ENCODE measurements around the gene EPC2. TPM values are rescaled to one million over a fixed set of nuclear protein-coding genes. Genes with fewer than 3 reads are reported as not detected.

EPC2 gene
- total and polyA plus RNA-seq, 2 experiments from 2014 or later, result 2.4 to 14.0 TPM

DNA sequence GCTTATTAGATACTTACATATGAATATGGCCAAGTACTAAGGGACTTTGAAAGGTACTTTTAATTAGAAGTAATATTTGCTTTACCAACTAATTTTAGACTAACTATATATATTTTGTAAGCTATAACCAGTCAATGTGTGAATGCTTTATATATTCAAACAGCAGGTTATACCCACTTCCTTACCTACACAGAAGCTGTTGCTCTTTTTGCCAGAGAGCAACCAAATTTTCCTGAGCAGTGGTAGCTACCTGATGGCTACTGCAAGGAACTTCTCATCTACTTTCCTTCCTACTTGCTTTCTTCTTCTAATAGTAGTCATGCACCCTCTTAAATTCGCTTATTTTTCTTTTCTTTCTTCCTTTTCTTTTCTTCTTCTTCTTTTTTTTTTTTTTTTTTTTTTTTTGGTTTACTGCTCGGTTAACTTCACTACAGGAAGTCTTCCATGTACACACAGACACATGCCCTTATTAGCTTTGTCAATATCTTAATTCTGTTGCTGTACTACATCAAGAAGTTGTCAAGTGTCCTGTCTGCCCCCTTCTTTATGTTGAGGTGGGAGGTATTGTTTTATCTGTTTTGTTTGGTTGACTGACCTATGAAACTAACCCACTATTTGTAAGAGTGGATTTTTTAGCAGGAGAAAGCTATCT is 95.0 kb downstream of the EPC2 start:
- no peaks in the 10 kb centered on the region for H3K36me3 ChIP-seq
- no peak for DNase-seq (ENCODE audit: low read depth in 1 of 2, low spot score in 1 of 2)

DNA sequence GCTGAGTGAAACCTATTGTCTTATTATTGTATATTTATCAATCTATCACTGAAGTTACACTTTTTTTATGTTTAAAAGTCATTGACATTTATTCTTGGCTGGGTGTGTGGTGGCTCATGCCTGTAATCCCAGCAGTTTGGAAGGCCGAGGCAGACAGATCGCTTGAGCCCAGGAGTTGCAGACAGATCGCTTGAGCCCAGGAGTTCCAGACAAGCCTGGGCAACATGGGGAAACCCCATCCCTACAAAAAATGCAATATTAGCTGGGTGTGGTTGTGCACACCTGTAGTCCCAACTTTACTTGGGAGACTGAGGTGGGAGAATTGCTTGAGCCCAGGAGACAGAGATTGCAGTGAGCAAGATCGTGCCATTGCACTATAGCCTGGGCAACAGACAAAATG is 97.8 kb downstream of the EPC2 start:
- H3K27me3 ChIP-seq, result no peaks in the 10 kb centered on the region
- TF ChIP-seq, protein P1, sequence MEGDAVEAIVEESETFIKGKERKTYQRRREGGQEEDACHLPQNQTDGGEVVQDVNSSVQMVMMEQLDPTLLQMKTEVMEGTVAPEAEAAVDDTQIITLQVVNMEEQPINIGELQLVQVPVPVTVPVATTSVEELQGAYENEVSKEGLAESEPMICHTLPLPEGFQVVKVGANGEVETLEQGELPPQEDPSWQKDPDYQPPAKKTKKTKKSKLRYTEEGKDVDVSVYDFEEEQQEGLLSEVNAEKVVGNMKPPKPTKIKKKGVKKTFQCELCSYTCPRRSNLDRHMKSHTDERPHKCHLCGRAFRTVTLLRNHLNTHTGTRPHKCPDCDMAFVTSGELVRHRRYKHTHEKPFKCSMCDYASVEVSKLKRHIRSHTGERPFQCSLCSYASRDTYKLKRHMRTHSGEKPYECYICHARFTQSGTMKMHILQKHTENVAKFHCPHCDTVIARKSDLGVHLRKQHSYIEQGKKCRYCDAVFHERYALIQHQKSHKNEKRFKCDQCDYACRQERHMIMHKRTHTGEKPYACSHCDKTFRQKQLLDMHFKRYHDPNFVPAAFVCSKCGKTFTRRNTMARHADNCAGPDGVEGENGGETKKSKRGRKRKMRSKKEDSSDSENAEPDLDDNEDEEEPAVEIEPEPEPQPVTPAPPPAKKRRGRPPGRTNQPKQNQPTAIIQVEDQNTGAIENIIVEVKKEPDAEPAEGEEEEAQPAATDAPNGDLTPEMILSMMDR (IDR thresholded peaks at IDR 0.05; ENCODE audit: low read depth, low read length), result no peak
- no peaks in the 10 kb centered on the region for H3K4me1 ChIP-seq (ENCODE audit: low read depth)
- no peaks in the 10 kb centered on the region for H3K9me3 ChIP-seq (ENCODE audit: low read depth)
- H3K4me3 ChIP-seq, result no peak overlapping the region
- no peak overlapping the region for H3K27ac ChIP-seq
- DNase-seq (ENCODE audit: low read depth in 1 of 2, low spot score in 1 of 2), result no peak
- no peaks in the 10 kb centered on the region for H3K36me3 ChIP-seq

More for the DNA sequence above, 95.0 kb downstream of the EPC2 start:
- H3K4me3 ChIP-seq, result no peak overlapping the region
- H3K27me3 ChIP-seq, result no peaks in the 10 kb centered on the region
- no peak overlapping the region for H3K27ac ChIP-seq
- no peaks in the 10 kb centered on the region for H3K9me3 ChIP-seq (ENCODE audit: low read depth)
- TF ChIP-seq, protein P1 (IDR thresholded peaks at IDR 0.05; ENCODE audit: low read depth, low read length), result no peak
- H3K4me1 ChIP-seq (ENCODE audit: low read depth), result no peaks in the 10 kb centered on the region

DNA sequence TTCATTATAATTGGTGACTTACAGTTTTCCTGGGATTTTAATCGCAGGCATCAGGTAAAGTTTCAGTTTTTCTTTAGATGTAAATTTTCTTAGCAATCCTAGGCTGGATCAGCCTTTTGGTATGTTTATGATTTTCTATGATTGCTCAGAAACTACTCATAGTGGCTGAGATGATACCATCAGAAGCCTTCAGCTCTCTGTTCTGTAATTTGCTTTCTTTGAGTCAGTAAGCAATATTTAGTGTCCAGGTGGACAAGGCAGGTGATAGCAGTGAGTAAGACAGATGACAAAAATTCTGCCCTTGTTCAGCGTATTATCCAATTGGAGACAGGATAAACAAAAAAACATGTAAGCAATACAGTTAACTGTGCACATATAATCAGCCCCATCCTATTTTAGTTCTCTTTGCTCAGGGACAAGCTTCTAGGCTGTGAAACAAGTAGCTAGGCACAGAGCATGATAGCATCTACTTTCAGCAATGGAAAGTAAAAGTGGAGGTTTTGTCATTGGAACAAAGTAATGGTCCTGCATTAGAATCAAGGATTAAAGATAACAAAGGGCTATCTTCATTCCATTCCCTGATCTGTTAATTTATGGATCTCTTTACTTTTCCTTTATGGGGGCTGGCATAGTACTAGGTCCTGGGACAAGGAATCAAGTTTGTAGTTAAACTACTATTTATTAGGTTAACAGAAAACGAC is 100.8 kb downstream of the EPC2 start:
- Histone ChIP-seq H3K36me3 (no peaks in the 10 kb centered on the region), H3K27me3 (no peaks in the 10 kb centered on the region), H3K9me3 (ENCODE audit: low read depth) (no peaks in the 10 kb centered on the region), H3K27ac (no peak overlapping the region), H3K4me3 (no peak overlapping the region), H3K4me1 (ENCODE audit: low read depth) (no peaks in the 10 kb centered on the region)
- no peak for DNase-seq (ENCODE audit: low read depth in 1 of 2, low spot score in 1 of 2)
- TF ChIP-seq, protein P1 (IDR thresholded peaks at IDR 0.05; ENCODE audit: low read depth, low read length), result no peak

DNA sequence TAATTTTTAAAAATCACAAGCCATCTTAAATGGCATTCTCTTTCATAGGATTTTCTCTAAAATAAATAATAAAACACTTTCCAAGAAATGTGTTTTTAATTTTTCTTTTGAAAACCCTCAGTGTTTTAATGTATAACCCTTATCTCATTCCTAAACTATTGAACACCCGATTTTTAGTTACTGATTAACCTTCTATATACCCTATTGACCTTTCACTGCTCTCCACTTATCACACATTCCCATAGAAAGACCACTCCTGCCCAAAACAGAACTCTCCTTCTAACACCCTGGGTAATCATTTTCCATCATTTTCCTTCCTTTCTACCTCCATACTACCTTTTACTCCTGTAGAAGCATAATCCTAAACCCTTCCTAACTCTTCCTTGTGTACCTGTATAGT is 102.4 kb downstream of the EPC2 start:
- TF ChIP-seq, protein P1 (IDR thresholded peaks at IDR 0.05; ENCODE audit: low read depth, low read length), result no peak
- H3K27me3 ChIP-seq, result no peaks in the 10 kb centered on the region
- no peak overlapping the region for H3K27ac ChIP-seq
- H3K4me3 ChIP-seq, result no peak overlapping the region
- no peaks in the 10 kb centered on the region for H3K36me3 ChIP-seq
- DNase-seq (ENCODE audit: low read depth in 1 of 2, low spot score in 1 of 2), result no peak
- no peaks in the 10 kb centered on the region for H3K9me3 ChIP-seq (ENCODE audit: low read depth)
- no peaks in the 10 kb centered on the region for H3K4me1 ChIP-seq (ENCODE audit: low read depth)

DNA sequence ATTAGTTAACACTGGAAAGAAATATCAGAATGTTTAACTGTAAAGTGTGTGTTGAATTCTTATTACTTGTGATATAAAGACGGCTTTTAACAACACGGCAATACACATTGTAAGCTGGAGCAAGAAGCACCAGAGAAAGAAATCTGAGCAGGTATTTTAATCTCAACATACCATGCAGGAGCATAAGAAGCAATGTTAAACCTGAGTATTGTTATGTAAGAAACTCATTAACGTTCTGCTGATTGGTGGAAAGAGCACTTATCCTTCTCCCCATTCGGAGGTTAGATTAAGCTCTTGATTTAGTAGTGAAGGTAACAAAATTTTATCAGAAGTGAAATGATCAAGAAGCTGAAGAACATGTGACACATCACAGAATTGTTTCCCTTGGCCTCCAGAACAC is 107.4 kb downstream of the EPC2 start:
- TF ChIP-seq, protein P1 (IDR thresholded peaks at IDR 0.05; ENCODE audit: low read depth, low read length), result no peak
- H3K36me3 ChIP-seq, result peaks cover 4% of the 10 kb centered on the region
- no peaks in the 10 kb centered on the region for H3K27me3 ChIP-seq
- no peaks in the 10 kb centered on the region for H3K4me1 ChIP-seq (ENCODE audit: low read depth)
- H3K9me3 ChIP-seq (ENCODE audit: low read depth), result no peaks in the 10 kb centered on the region
- no peak overlapping the region for H3K4me3 ChIP-seq
- no peak overlapping the region for H3K27ac ChIP-seq
- DNase-seq (ENCODE audit: low read depth in 1 of 2, low spot score in 1 of 2), result no peak

Measured in cardiac muscle cell (in vitro differentiated cells and primary cell).